GM21737 (cell line): ENCODE measurements around the gene B9D1.

Experiments
- ATAC-seq: cut with Tn5 transposase; IDR thresholded peaks from one replicate; pipeline ENCODE4 v1.9.1; 2021; ENCODE audit warnings: mild to moderate bottlenecking, moderate library complexity; ENCODE audit not compliant: unreplicated experiment

The B9D1 gene

GRCh38 chr17:19306160-19307111 is 56.1 kb downstream of the B9D1 start:
- ATAC-seq = peak; percentile 81

- ATAC-seq = no peak
Measured at GRCh38 chr17:19305761-19306159, 56.8 kb downstream of the B9D1 start.

GRCh38 chr17:19305256-19305655 is 57.3 kb downstream of the B9D1 start:
- no peak for ATAC-seq

GRCh38 chr17:19304751-19305150 is 57.8 kb downstream of the B9D1 start:
- ATAC-seq = no peak

GRCh38 chr17:19304209-19304608 is 58.3 kb downstream of the B9D1 start:
- ATAC-seq = no peak

GRCh38 chr17:19303367-19303776 is 59.2 kb downstream of the B9D1 start:
- no peak for ATAC-seq

- ATAC-seq = no peak
Measured at GRCh38 chr17:19302791-19303331, 59.7 kb downstream of the B9D1 start.

- no peak for ATAC-seq
Measured at GRCh38 chr17:19301973-19302372, 60.5 kb downstream of the B9D1 start.

GRCh38 chr17:19301274-19301951 is 61.1 kb downstream of the B9D1 start:
- no peak for ATAC-seq

GRCh38 chr17:19299866-19300265 is 62.7 kb downstream of the B9D1 start:
- no peak for ATAC-seq

GRCh38 chr17:19299214-19299747 is 63.2 kb downstream of the B9D1 start:
- no peak for ATAC-seq

- no peak for ATAC-seq
Measured at GRCh38 chr17:19298569-19299213, 63.8 kb downstream of the B9D1 start.

GRCh38 chr17:19296786-19297778 is 65.4 kb downstream of the B9D1 start:
- no peak for ATAC-seq

- no peak for ATAC-seq
Measured at GRCh38 chr17:19295473-19296135, 66.9 kb downstream of the B9D1 start.

- ATAC-seq = no peak
Measured at GRCh38 chr17:19294443-19294842, 68.1 kb downstream of the B9D1 start.
